Measurements from ENCODE around the gene ZNF438. TPM values are rescaled to one million over a fixed set of nuclear protein-coding genes. Genes with fewer than 3 reads are reported as not detected.
A peak's percentile ranks its signal among the peaks of the same experiment; 100 is the strongest.

The ZNF438 gene
- total and polyA plus RNA-seq, 2 donors (not counting 1 experiment from before 2014, with no cell fraction given), result 4.7 to 6.6 TPM

DNA sequence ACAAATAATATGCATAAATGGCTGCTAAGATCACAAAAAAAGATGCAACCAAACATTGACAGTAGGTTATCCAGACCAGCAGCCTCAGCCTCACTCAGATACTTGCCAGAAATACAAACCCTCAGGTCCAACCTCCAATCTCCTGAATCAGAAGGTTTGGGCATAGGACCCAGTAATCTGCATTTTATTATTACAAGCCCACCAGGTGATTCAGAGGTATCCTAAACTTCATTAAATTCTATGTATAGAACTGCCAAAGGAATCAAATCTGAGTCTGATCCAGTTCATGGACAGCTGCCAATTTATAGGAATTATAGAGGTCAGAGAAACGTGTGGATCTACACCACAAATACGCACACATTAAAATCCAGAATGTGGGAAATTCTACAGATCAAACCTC, 41.3 kb downstream of the ZNF438 start:
- Histone ChIP-seq H4K20me1 (ENCODE audit: control insufficient read depth, extremely low read depth, insufficient read depth, low read length) (no peaks in the 10 kb centered on the region), H3K4me1 (ENCODE audit: control insufficient read depth, extremely low read depth, insufficient read depth, low read length) (no peaks in the 10 kb centered on the region), H3K79me2 (ENCODE audit: control insufficient read depth, insufficient read depth, low read length) (no peaks in the 10 kb centered on the region), H3K4me2 (ENCODE audit: extremely low read depth, insufficient read depth, low read length) (no peak overlapping the region), H3K27ac (ENCODE audit: insufficient read depth, low read length) (no peak overlapping the region), H3K36me3 (ENCODE audit: control insufficient read depth, insufficient read depth, low read length) (no peaks in the 10 kb centered on the region), H3K27me3 (ENCODE audit: control insufficient read depth, insufficient read depth, low read length) (no peaks in the 10 kb centered on the region), H3K4me3 (replicated peaks in 1 of 4; ENCODE audit: control extremely low read depth in 1 of 4, insufficient read depth in 1 of 4, low read depth in 3 of 4, low read length in 4 of 4) (no peak overlapping the region), H2AFZ (ENCODE audit: low read length) (no peak overlapping the region), H3K9ac (ENCODE audit: insufficient read depth, low read length) (no peak overlapping the region), H3K9me3 (ENCODE audit: control insufficient read depth, insufficient read depth, low read depth, low read length) (no peaks in the 10 kb centered on the region)
- TF ChIP-seq, protein P1, sequence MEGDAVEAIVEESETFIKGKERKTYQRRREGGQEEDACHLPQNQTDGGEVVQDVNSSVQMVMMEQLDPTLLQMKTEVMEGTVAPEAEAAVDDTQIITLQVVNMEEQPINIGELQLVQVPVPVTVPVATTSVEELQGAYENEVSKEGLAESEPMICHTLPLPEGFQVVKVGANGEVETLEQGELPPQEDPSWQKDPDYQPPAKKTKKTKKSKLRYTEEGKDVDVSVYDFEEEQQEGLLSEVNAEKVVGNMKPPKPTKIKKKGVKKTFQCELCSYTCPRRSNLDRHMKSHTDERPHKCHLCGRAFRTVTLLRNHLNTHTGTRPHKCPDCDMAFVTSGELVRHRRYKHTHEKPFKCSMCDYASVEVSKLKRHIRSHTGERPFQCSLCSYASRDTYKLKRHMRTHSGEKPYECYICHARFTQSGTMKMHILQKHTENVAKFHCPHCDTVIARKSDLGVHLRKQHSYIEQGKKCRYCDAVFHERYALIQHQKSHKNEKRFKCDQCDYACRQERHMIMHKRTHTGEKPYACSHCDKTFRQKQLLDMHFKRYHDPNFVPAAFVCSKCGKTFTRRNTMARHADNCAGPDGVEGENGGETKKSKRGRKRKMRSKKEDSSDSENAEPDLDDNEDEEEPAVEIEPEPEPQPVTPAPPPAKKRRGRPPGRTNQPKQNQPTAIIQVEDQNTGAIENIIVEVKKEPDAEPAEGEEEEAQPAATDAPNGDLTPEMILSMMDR (conservative IDR thresholded peaks at IDR 0.05 in 1 of 2, IDR thresholded peaks at IDR 0.05 in 1 of 2; ENCODE audit: low read depth in 1 of 2, low read length in 2 of 2), result no peak
- no peak for TF ChIP-seq EZH2 (IDR thresholded peaks at IDR 0.05; ENCODE audit: low read length, missing control alignments)
- no peak for DNase-seq (ENCODE audit: low read depth in 2 of 2)

DNA sequence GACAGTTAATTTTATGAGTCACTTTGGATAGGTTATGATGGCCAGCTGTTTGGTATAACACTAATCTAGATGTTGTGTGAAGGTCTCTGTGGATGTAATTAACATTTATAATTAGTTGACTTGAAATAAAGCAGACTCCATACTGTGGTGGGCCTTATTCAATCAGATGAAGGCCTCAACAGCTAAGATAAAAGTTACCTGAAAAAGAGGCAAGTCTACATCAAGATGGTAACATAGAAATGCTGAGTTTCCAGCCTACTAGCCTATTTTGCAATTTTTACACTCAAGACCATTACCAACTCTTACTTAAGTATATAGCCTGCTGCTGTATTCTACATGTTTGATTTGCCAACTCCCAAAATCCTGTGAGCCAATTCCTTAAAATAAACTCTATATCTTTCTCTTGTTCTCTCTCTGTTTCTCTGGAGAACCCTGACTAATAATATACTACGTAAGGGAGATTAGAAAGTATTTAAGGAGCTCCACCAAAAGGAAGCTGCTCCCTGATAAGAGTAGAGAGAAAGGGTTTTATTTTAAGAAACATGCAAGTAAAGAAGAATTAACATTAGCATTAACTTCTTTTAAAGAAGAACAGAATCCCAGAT, 42.7 kb downstream of the ZNF438 start:
- Histone ChIP-seq H2AFZ (ENCODE audit: low read length) (no peak overlapping the region), H3K4me1 (ENCODE audit: control insufficient read depth, extremely low read depth, insufficient read depth, low read length) (peaks cover 5% of the 10 kb centered on the region), H3K27ac (ENCODE audit: insufficient read depth, low read length) (no peak overlapping the region), H3K9me3 (ENCODE audit: control insufficient read depth, insufficient read depth, low read depth, low read length) (no peaks in the 10 kb centered on the region), H3K27me3 (ENCODE audit: control insufficient read depth, insufficient read depth, low read length) (no peaks in the 10 kb centered on the region), H3K36me3 (ENCODE audit: control insufficient read depth, insufficient read depth, low read length) (no peaks in the 10 kb centered on the region), H3K79me2 (ENCODE audit: control insufficient read depth, insufficient read depth, low read length) (no peaks in the 10 kb centered on the region), H3K4me3 (replicated peaks in 1 of 4; ENCODE audit: control extremely low read depth in 1 of 4, insufficient read depth in 1 of 4, low read depth in 3 of 4, low read length in 4 of 4) (no peak overlapping the region), H3K4me2 (ENCODE audit: extremely low read depth, insufficient read depth, low read length) (no peak overlapping the region), H4K20me1 (ENCODE audit: control insufficient read depth, extremely low read depth, insufficient read depth, low read length) (no peaks in the 10 kb centered on the region), H3K9ac (ENCODE audit: insufficient read depth, low read length) (no peak overlapping the region)
- peak; percentile 64 to 70 for DNase-seq (ENCODE audit: low read depth in 2 of 2)
- TF ChIP-seq EZH2 (IDR thresholded peaks at IDR 0.05; ENCODE audit: low read length, missing control alignments), result no peak
- TF ChIP-seq, protein P1 (conservative IDR thresholded peaks at IDR 0.05 in 1 of 2, IDR thresholded peaks at IDR 0.05 in 1 of 2; ENCODE audit: low read depth in 1 of 2, low read length in 2 of 2), result no peak

DNA sequence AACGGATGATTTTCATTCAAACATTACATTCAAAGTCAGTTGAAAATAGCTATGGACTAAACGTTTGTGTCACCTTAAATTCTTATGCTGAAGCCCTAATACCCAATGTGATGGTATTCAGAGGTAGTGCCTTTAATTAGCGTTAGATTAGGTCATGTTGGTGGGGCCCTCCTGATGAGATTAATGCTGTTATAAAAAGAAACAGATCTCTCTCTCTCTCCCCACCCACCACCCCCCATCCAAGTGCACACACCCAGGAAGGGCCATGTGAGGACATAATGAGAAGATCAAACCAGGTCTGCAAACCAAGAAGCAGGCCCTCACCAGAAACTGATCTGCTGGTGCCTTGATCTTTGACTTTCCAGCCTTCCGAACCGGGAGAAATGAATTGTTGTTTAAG, 44.2 kb downstream of the ZNF438 start:
- peaks cover 5% of the 10 kb centered on the region for H3K4me1 ChIP-seq (ENCODE audit: control insufficient read depth, extremely low read depth, insufficient read depth, low read length)
- no peak overlapping the region for H2AFZ ChIP-seq (ENCODE audit: low read length)
- H4K20me1 ChIP-seq (ENCODE audit: control insufficient read depth, extremely low read depth, insufficient read depth, low read length), result no peaks in the 10 kb centered on the region

More for the DNA sequence above, 44.2 kb downstream of the ZNF438 start:
- Histone ChIP-seq H3K4me3 (replicated peaks in 1 of 4; ENCODE audit: control extremely low read depth in 1 of 4, insufficient read depth in 1 of 4, low read depth in 3 of 4, low read length in 4 of 4) (no peak overlapping the region), H3K36me3 (ENCODE audit: control insufficient read depth, insufficient read depth, low read length) (no peaks in the 10 kb centered on the region), H3K79me2 (ENCODE audit: control insufficient read depth, insufficient read depth, low read length) (no peaks in the 10 kb centered on the region), H3K27me3 (ENCODE audit: control insufficient read depth, insufficient read depth, low read length) (no peaks in the 10 kb centered on the region), H3K4me2 (ENCODE audit: extremely low read depth, insufficient read depth, low read length) (no peak overlapping the region), H3K27ac (ENCODE audit: insufficient read depth, low read length) (no peak overlapping the region), H3K9ac (ENCODE audit: insufficient read depth, low read length) (no peak overlapping the region), H3K9me3 (ENCODE audit: control insufficient read depth, insufficient read depth, low read depth, low read length) (no peaks in the 10 kb centered on the region)
- TF ChIP-seq, protein P1 (conservative IDR thresholded peaks at IDR 0.05 in 1 of 2, IDR thresholded peaks at IDR 0.05 in 1 of 2; ENCODE audit: low read depth in 1 of 2, low read length in 2 of 2), result no peak
- TF ChIP-seq EZH2 (IDR thresholded peaks at IDR 0.05; ENCODE audit: low read length, missing control alignments), result no peak
- DNase-seq (ENCODE audit: low read depth in 2 of 2), result no peak
